Measurements from ENCODE around the gene IQGAP2.

Gene IQGAP2

DNA sequence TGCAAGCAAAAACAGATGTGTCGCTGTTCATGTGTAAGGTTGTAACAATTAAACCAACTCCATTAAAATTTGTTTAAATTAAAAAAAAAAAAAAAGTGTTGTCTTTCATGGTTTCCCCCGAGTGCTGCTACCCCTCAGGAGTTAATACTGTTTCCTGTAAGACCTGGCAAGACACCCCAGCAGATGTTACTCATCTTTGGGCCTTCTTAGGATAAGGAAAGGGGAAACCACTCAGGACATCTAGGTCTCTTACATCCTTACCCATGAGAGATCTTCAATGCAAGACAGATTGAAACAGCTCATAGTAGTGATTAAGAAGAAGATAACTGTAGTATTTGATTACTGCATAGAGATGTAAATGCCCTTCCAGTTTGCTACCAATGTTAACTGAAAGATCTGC, 279.3 kb downstream of the IQGAP2 start:
- TF ChIP-seq GATA2 (IDR thresholded peaks at IDR 0.05; ENCODE audit: low read depth, low read length) = no peak
- TF ChIP-seq GATA3 (IDR thresholded peaks at IDR 0.05; ENCODE audit: low read depth, low read length) = no peak

GRCh38 chr5:76683816-76684731, 281.0 kb downstream of the IQGAP2 start:
- TF ChIP-seq GATA3 (IDR thresholded peaks at IDR 0.05; ENCODE audit: low read depth, low read length) = no peak
- no peak for TF ChIP-seq GATA2 (IDR thresholded peaks at IDR 0.05; ENCODE audit: low read depth, low read length)

DNA sequence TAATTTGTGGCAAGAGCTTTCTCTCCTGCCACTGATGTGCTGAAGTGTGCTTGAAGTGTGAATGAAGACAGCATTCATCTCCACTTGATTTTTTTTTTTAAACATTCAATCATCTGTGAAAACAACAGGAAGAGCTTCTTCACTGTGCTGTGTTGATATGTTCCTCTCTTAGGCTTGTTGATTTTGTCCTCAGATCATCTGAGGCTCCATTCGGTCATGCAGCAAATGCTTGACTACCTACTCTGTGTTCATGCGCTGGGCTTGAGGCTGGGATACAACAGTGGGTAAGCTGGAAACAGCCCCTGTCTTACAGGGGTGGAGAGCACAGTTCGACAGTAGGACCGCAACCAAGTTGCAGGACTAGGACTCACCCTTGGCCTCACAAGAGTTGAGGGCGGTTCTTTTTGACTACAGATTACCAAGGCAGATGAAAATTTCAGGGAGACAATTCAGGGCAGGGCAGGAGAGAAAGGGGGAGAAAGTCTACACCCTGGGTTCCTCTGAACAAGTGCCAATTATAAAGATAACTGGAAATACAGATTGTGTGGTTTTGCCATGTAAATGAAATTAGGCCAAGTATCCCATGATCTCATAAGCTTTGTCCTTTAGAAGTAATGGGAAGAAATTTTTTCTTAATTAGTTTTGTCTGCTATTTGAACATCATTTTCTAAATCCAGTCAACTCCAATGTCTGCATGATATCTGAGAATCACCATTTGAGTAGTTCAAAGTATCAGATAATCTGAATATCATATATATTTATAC, 281.9 kb downstream of the IQGAP2 start:
- TF ChIP-seq GATA3 (IDR thresholded peaks at IDR 0.05; ENCODE audit: low read depth, low read length) (no peak), GATA2 (IDR thresholded peaks at IDR 0.05; ENCODE audit: low read depth, low read length) (no peak)

- TF ChIP-seq GATA3 (IDR thresholded peaks at IDR 0.05; ENCODE audit: low read depth, low read length) (no peak), GATA2 (IDR thresholded peaks at IDR 0.05; ENCODE audit: low read depth, low read length) (no peak)
These were observed 282.6 kb downstream of the IQGAP2 start for GRCh38 chr5:76685704-76686103.

DNA sequence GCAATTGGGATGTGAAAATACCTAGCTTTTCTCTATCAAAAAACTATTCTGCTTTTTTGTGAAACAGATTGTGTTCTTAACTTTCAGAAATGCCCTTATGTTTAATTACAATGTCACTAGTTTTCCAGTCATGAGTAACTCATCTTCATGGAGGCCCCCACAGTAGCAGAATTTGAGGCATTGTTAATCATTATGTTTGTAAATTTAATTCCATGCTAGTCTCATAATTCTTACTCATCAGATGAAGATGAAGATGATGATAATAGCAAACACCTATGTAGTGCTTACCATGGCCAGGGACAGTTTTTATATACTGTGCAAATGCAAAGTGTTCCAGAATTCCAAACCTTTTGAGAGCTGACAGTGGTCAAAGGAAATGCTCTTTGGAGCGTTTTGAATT, 285.1 kb downstream of the IQGAP2 start:
- TF ChIP-seq GATA2 (IDR thresholded peaks at IDR 0.05; ENCODE audit: low read depth, low read length) = no peak
- no peak for TF ChIP-seq GATA3 (IDR thresholded peaks at IDR 0.05; ENCODE audit: low read depth, low read length)

DNA sequence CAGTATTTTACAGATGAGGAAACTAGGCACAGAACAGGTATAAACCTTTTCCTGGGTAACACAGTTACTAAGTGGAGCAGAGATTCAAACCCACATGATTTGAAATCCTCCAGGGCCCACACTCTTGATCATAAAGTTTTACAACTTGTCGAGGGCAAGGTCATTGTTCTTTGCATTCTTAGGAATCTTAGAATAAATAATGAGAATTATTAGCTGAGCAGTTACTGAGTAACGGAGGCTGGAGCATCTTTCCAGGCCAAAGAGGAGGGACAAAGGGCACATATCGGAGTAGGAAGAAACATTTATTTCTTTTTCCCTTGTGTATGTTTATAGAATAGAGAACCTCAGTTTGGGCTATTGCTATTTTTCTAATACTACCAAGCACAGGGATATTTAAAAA, 285.8 kb downstream of the IQGAP2 start:
- TF ChIP-seq GATA2 (IDR thresholded peaks at IDR 0.05; ENCODE audit: low read depth, low read length) (no peak), GATA3 (IDR thresholded peaks at IDR 0.05; ENCODE audit: low read depth, low read length) (no peak)

DNA sequence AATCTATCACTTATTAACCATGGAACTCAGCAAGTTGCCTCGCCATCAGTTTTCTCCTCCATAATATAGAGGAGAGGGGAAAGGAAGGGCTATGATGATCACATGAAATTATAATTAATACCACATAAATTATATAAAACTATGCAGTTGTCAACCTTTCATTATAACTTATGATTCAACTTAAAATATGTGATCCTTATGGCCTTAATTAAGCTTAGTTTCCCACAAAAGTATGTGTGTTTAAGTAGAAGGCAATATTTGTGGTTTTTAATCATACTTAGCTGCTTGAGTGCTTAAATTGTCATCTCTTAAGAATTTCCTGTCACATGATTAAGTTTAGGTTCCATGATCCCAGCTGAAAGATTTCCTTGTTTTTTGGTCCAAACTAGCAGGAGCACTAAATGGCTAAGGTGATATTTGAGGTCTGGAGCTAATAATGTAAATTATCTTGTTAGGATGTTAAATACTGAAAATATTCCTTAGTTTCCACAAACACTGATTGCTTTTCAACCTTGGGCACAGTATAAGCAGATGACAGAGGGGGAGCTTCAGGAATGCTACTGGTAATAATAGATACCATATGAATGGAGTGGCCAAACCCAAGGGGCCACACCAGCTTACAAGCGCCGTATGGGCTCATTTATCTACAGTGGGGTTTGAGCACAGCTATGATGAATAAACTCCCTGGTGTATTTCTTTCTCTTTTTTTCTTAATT, 286.4 kb downstream of the IQGAP2 start:
- TF ChIP-seq GATA2 (IDR thresholded peaks at IDR 0.05; ENCODE audit: low read depth, low read length) = no peak
- no peak for TF ChIP-seq GATA3 (IDR thresholded peaks at IDR 0.05; ENCODE audit: low read depth, low read length)

DNA sequence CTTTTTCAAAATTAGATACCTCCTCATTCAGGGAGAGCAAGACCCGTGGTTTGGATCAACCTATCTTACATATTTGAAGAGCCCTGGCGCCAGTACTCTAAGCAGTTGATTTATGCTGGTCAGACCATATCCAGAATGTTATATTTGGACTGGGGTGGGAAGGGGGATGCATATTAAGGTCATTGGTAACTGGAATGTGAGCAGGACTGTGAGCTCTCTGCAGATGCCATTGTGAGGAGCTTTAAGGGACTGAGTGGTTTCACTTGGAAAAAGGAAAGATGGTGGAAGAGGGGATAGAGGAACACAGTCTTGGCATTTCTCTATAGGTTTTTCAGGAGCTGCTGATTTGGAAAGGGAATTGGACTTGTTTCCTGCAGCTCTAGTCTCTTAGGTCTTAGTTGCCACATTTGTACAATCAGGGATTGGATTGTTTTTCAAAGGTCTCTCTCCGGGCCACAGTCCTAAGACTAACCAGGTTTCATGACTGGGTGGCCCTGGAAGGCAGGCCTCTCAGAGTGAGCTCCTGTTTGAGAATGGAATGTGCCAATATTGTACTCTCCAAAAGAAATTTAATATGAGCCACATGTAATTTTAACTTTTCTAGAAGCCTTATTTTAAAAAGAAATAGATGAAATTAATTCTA, 287.1 kb downstream of the IQGAP2 start:
- TF ChIP-seq GATA2 (IDR thresholded peaks at IDR 0.05; ENCODE audit: low read depth, low read length) (no peak), GATA3 (IDR thresholded peaks at IDR 0.05; ENCODE audit: low read depth, low read length) (no peak)

- TF ChIP-seq GATA3 (IDR thresholded peaks at IDR 0.05; ENCODE audit: low read depth, low read length) (no peak), GATA2 (IDR thresholded peaks at IDR 0.05; ENCODE audit: low read depth, low read length) (no peak)
These were observed 287.8 kb downstream of the IQGAP2 start for GRCh38 chr5:76690704-76691466.

GRCh38 chr5:76691467-76692273, 288.6 kb downstream of the IQGAP2 start:
- TF ChIP-seq GATA3 (IDR thresholded peaks at IDR 0.05; ENCODE audit: low read depth, low read length) (no peak), GATA2 (IDR thresholded peaks at IDR 0.05; ENCODE audit: low read depth, low read length) (no peak)

- TF ChIP-seq GATA2 (IDR thresholded peaks at IDR 0.05; ENCODE audit: low read depth, low read length) (no peak), GATA3 (IDR thresholded peaks at IDR 0.05; ENCODE audit: low read depth, low read length) (no peak)
These were observed 289.1 kb downstream of the IQGAP2 start for GRCh38 chr5:76692274-76692540.

DNA sequence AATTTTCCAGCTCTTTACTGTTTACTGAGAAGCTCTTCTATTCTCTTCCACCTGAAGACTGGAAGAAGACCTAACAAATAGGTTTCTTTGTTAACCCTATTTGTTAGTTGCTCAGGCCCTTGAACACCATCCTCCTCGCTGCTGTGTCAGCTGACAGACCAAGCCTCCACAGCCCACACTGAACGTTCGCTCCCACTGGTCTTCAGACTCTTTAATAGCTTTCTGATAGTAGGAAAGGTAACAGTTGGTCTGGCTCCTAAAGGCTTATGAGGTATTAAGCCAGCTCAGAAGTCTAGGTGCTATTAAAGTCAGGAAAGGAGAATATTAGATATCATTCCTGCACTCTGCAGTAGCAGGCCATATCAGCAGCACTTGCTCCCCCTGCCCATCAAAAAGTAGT, 289.6 kb downstream of the IQGAP2 start:
- TF ChIP-seq GATA3 (IDR thresholded peaks at IDR 0.05; ENCODE audit: low read depth, low read length) (no peak), GATA2 (IDR thresholded peaks at IDR 0.05; ENCODE audit: low read depth, low read length) (no peak)

Measured in SH-SY5Y (cell line).